BLaER1 treated with 17β-estradiol and CSF1 and Interleukin-3, amounts not matched to agents 10 nM and 100 nM (cell line): Measurements from ENCODE around the gene SRGN.
"Not testable (repeated sequence)": the region's sequence is repeated elsewhere in the genome, so short reads cannot be mapped to it uniquely, and the experiment has no call there.

Experiments used
- H3K27ac ChIP-seq, 11 experiments: shearing (Covaris generic); formaldehyde crosslinking; 2 replicates each; pipeline ENCODE4 v1.8.1; 2022
- H3K27me3 ChIP-seq, 11 experiments: shearing (Covaris generic); formaldehyde crosslinking; 2 replicates each; pipeline ENCODE4 v1.8.1; 2022
- H3K36me3 ChIP-seq, 11 experiments: shearing (Covaris generic); formaldehyde crosslinking; 2 replicates each; pipeline ENCODE4 v1.8.1; 2022
- H3K4me1 ChIP-seq, 10 experiments: shearing (Covaris generic); formaldehyde crosslinking; 2 replicates each; pipeline ENCODE4 v1.8.1; 2022
- H3K4me2 ChIP-seq, 11 experiments: shearing (Covaris generic); formaldehyde crosslinking; 2 replicates each; pipeline ENCODE4 v1.8.1; 2022
- H3K4me3 ChIP-seq, 10 experiments: shearing (Covaris generic); formaldehyde crosslinking; 2 replicates each; pipeline ENCODE4 v1.8.1; 2022
- H3K9ac ChIP-seq, 11 experiments: shearing (Covaris generic); formaldehyde crosslinking; 2 replicates each; pipeline ENCODE4 v1.8.1; 2022
- H3K9me3 ChIP-seq, 11 experiments: shearing (Covaris generic); formaldehyde crosslinking; replicated peaks in 1 of 11; 2 replicates each; pipeline ENCODE4 v1.8.1; 2022
- H4K20me1 ChIP-seq, 11 experiments: shearing (Covaris generic); formaldehyde crosslinking; 2 replicates each; pipeline ENCODE4 v1.8.1; 2022
- Cebpa-rat ChIP-seq, 11 experiments: shearing (Covaris generic); IDR thresholded peaks; 2 replicates each; pipeline ENCODE4 v1.8.1; 2022

The SRGN gene

DNA sequence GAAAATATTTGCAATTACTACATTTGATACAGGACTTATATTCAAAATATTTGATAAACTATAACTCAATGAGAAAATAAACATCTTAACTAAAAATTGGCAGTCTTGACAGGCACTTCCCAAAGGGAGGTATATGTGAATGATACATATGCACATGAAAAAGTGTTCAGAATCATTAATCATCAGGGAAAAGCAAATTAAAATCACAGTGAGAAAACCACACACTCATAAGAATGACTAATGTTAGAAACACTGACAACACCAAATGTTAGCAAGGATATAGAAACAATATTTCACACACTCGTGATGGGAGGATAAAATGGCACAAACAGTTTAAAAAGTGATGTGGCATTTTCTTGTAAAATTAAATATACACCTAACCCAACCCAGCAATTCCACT is 32.0 kb downstream of the SRGN start:
- Histone ChIP-seq H3K27ac (no peak overlapping the region), H3K36me3 (no peaks in the 10 kb centered on the region), H3K9me3 (no peaks in the 10 kb centered on the region), H4K20me1 (peaks cover 0 to 8% (median 2%) of the 10 kb centered on the region in 11 experiments; a peak in 13 of 22 replicates), H3K4me1 (peaks cover 9 to 24% (median 15%) of the 10 kb centered on the region in 10 experiments), H3K4me2 (no peak overlapping the region), H3K4me3 (no peak overlapping the region), H3K27me3 (no peaks in the 10 kb centered on the region), H3K9ac (no peak overlapping the region)
- no peak for TF ChIP-seq Cebpa-rat (IDR thresholded peaks at IDR 0.05)

DNA sequence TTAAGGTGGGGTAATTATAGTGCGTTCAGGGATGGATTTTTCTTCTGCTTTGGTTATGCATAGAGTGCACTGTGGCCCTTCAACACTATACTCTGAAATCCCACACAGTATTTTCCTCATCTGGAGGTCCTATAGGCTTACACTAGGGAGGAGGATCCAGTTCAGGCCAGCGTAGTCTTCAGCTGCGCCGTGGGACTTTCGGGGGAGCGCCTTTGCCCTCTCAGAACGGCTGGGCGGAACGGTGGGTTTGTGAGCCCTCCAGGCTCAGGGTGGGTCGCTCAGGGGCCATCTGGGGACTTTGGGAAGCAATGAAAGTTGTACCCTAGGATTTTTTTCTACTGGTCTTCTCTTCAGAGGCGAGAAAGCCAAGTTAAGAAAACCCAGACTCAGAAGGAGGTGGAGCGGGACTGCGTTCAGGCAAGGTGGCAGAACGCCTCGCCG is 35.4 kb downstream of the SRGN start:
- Histone ChIP-seq H3K36me3 (0 out of 22 replicates have a peak, but pooled peaks cover 0 to 2% (median 0%) of the 10 kb centered on the region in 11 experiments), H3K27me3 (no peaks in the 10 kb centered on the region), H3K4me1 (peaks cover 18 to 50% (median 33%) of the 10 kb centered on the region in 10 experiments), H3K9ac (peak overlapping the region; percentile 84 to 98 (median 94)), H4K20me1 (peaks cover 25 to 42% (median 36%) of the 10 kb centered on the region in 11 experiments; a peak in 21 of 22 replicates), H3K9me3 (no peaks in the 10 kb centered on the region), H3K27ac (peak overlapping the region; percentile 83 to 97 (median 93)), H3K4me3 (peak overlapping the region; percentile 58 to 99 (median 96)), H3K4me2 (peak overlapping the region; percentile 69 to 95 (median 88))
- TF ChIP-seq Cebpa-rat (IDR thresholded peaks at IDR 0.05) = no peak

DNA sequence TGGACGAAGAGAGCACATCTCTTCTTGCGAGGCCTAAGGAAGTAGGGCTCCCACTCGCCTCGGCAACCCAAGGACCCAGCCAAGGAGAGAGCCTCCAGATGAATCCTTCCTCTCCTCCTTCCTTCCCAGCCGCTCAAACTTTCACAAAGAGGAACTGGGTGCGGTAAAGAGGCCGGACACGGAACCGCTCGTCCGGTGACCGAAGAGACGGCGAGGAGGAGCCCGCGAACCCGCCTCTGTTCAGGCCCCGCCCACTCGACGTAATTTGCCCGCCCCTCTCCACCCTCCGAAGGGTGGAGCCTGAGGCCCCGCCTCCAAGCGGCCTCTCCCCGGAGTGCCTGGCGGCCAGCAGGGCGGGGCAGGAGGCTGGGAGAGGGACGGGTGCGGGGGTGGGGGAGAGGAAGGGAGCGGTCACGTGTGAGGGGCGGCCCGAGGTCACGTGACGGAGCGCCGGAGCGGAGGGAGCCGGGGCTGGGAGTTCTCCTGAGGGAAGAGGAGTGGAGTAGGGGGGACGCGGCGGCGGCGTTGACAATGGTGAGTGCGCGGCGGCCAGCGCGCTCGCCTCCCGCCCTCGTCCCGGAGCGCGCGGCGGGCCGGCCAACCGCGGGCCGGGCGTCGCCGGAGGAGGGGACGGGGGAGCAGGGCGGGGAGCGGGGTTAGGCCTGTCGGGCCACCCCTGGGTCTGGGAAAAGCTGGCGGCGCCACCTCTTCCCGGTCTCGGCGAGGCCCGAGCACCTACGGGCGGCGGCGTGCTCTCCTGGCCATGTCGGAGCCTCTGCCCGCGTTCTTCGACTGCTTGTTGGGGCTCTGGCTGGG is 36.1 kb downstream of the SRGN start, which contains the start of gene VPS26A:
TSS of gene VPS26A (plus strand) at position 432 of the 816 bp plus-strand sequence. CDS start at position 532, 100 bp downstream.
- Histone ChIP-seq H3K4me3 (peak within 1 kb of the TSS; percentile 77 to 99 (median 96)), H3K36me3 (0 out of 22 replicates have a peak, but pooled peaks cover 0 to 9% (median 0%) of the 10 kb centered on the region in 11 experiments), H3K9me3 (no peaks in the 10 kb centered on the region), H3K4me1 (peaks cover 22 to 56% (median 34%) of the 10 kb centered on the region in 10 experiments), H3K4me2 (peak within 1 kb of the TSS; percentile 79 to 96 (median 91)), H4K20me1 (peaks cover 31 to 49% (median 42%) of the 10 kb centered on the region in 11 experiments; a peak in 21 of 22 replicates), H3K27me3 (no peaks in the 10 kb centered on the region), H3K27ac (peak within 1 kb of the TSS; percentile 86 to 97 (median 93)), H3K9ac (peak within 1 kb of the TSS; percentile 84 to 98 (median 94))
- TF ChIP-seq Cebpa-rat (IDR thresholded peaks at IDR 0.05) = no peak

DNA sequence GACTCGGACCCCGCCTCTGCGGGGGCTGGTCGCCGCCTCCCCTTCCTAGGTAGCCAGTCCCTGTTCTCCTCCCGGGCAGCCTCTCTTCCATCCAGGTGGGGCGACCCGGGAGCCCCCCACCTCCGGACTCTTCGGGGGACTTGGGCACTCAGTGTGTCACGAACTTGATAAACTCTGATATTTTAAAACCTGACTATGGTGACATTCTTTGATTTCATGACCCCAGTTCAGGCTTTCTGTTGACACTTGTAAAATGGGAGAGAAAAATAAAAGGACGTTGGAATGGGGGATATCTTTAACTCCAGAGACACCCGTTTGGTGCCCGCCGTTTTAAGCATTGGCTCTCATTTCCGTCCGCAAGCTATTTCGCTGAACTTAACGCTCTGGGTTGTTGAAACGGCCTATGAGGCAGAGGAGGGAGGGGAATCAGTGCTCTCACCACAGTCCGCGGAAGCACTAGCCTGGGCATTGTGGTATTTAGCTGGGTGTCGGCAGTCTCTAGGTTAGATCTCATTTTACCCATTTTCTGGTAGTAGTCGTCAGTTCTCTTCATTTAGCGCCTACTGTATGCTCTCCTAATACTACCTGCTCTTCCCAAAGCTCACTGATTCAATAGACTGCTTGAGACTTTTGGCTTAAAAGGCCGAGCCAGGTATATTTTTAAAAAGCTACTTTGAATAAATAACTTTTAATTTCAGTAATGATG is 36.8 kb downstream of the SRGN start:
- no peak for TF ChIP-seq Cebpa-rat (IDR thresholded peaks at IDR 0.05)

DNA sequence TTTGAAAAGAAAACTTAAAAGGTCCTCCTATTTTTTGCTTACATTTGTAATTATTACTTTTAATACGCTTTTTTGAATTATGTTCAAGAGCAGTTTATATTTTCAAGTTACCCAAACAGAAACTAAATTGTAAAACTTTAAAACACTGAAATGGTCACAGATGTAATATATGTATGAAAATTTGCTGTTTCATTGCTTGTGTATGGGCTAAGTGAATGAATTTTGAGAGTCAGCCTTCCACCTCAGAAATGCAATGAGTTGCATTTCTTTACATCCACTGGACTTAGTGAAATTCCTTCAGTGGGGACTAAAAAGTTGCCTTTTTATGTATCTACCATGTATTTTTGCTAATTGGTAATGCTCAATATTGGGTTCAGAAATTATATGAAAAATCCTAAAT is 37.7 kb downstream of the SRGN start:
- Histone ChIP-seq H3K27ac (peak overlapping the region in 9 of 11 experiments; percentile 17 to 97 (median 93); a peak in 13 of 22 replicates), H3K4me1 (peaks cover 25 to 68% (median 31%) of the 10 kb centered on the region in 10 experiments), H3K36me3 (peaks cover 0 to 9% (median 0%) of the 10 kb centered on the region in 11 experiments; a peak in 1 of 22 replicates), H3K9me3 (no peaks in the 10 kb centered on the region), H3K4me2 (peak overlapping the region; percentile 79 to 96 (median 90)), H3K9ac (peak overlapping the region; percentile 84 to 98 (median 94); a peak in 21 of 22 replicates), H3K27me3 (no peaks in the 10 kb centered on the region), H4K20me1 (peaks cover 46 to 65% (median 58%) of the 10 kb centered on the region in 11 experiments), H3K4me3 (peak overlapping the region; percentile 77 to 99 (median 96); a peak in 19 of 20 replicates)
- no peak for TF ChIP-seq Cebpa-rat (IDR thresholded peaks at IDR 0.05)

More for the DNA sequence above, 36.8 kb downstream of the SRGN start:
- H3K9me3 ChIP-seq = no peaks in the 10 kb centered on the region
- H3K4me1 ChIP-seq = peaks cover 26 to 64% (median 36%) of the 10 kb centered on the region in 10 experiments
- peak overlapping the region; percentile 86 to 97 (median 93) for H3K27ac ChIP-seq
- H3K9ac ChIP-seq = peak overlapping the region; percentile 84 to 98 (median 94)
- H3K4me2 ChIP-seq = peak overlapping the region; percentile 79 to 96 (median 90)
- H3K27me3 ChIP-seq = no peaks in the 10 kb centered on the region
- peaks cover 39 to 56% (median 50%) of the 10 kb centered on the region in 11 experiments for H4K20me1 ChIP-seq
- peaks cover 0 to 9% (median 0%) of the 10 kb centered on the region in 11 experiments; a peak in 1 of 22 replicates for H3K36me3 ChIP-seq
- H3K4me3 ChIP-seq = peak overlapping the region; percentile 77 to 99 (median 96)

DNA sequence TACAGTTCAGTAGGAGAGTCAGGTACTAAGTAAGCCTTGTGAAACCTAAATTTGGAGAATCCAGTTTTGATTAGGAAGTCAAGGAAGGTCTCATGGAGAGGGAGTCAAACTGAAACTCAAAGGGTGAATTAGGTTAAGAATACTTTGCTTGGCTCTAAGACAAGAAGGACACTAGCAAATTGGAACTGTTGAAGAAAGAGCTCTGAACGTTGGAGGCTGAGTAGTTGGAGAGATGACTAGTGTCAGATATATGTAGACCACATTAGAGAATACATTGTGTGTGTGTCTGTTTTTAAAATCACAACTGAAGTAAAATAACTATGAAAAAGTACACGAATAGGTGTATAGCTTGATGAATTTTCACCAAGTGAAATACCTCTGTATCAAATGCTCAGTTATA is 42.3 kb downstream of the SRGN start:
- Histone ChIP-seq H3K9ac (peak overlapping the region in 1 of 11 experiments; percentile 56; a peak in 2 of 22 replicates), H3K27me3 (no peaks in the 10 kb centered on the region), H3K4me3 (no peak overlapping the region), H3K27ac (no peak overlapping the region), H3K9me3 (no peaks in the 10 kb centered on the region), H3K4me1 (peaks cover 10 to 65% (median 21%) of the 10 kb centered on the region in 10 experiments), H3K36me3 (peaks cover 22 to 43% (median 31%) of the 10 kb centered on the region in 11 experiments), H4K20me1 (peaks cover 65 to 100% (median 92%) of the 10 kb centered on the region in 11 experiments), H3K4me2 (peak overlapping the region in 3 of 11 experiments; percentile 51 to 95 (median 77); a peak in 4 of 22 replicates)
- TF ChIP-seq Cebpa-rat (IDR thresholded peaks at IDR 0.05) = no peak

DNA sequence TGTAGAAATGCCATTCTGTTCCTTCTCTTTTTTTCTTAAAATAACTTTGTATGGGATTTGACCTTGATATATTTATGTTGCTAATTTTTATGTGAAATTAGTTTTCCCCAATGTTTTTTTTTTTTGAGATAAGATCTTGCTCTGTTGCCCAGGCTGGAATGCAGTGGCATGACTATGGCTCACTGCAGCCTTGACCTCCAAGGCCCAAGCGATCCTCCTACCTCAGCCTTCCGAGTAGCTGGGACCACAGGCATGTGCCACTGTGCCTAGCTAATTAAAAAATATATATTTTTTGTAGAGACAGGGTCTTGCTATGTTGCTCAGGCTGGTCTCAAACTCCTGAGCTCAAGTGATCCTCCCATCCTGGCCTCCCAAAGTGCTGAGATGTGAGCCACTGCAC is 52.1 kb downstream of the SRGN start:
- H3K9me3 ChIP-seq = no peaks in the 10 kb centered on the region
- H3K9ac ChIP-seq = no peak overlapping the region
- no peaks in the 10 kb centered on the region for H3K27me3 ChIP-seq
- no peak overlapping the region for H3K4me3 ChIP-seq
- H3K4me1 ChIP-seq = no peaks in the 10 kb centered on the region
- H4K20me1 ChIP-seq = peaks cover 12 to 99% (median 94%) of the 10 kb centered on the region in 11 experiments; a peak in 20 of 22 replicates
- no peak overlapping the region for H3K4me2 ChIP-seq
- no peak overlapping the region for H3K27ac ChIP-seq
- peaks cover 34 to 94% (median 70%) of the 10 kb centered on the region in 11 experiments for H3K36me3 ChIP-seq
- no peak for TF ChIP-seq Cebpa-rat (IDR thresholded peaks at IDR 0.05)

DNA sequence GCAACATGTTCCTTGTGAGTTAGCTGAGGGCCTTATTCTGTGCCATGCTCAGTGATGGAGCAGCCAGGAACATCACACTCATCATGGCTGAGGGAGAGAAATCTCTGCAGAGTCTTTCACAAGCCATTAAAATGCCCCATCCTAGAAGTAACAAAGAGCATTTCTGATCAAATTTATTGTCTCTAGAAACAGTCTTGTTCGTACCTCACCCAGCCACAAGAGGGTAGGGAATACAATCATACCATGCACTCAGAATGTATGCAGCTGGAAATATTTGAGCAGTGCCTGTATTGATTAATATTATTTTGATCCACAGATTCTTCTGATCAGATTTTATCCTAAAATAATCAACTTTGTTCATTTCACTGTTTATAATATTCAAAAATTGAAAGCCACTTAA is 53.4 kb downstream of the SRGN start:
- peaks cover 20 to 94% (median 66%) of the 10 kb centered on the region in 11 experiments for H3K36me3 ChIP-seq
- no peak overlapping the region for H3K9ac ChIP-seq
- no peak overlapping the region for H3K27ac ChIP-seq
- no peak overlapping the region for H3K4me3 ChIP-seq
- peaks cover 16 to 99% (median 96%) of the 10 kb centered on the region in 11 experiments; a peak in 21 of 22 replicates for H4K20me1 ChIP-seq
- H3K4me1 ChIP-seq = peaks cover 0 to 6% (median 4%) of the 10 kb centered on the region in 10 experiments; a peak in 11 of 20 replicates
- H3K27me3 ChIP-seq = no peaks in the 10 kb centered on the region
- TF ChIP-seq Cebpa-rat (IDR thresholded peaks at IDR 0.05) = no peak
- no peaks in the 10 kb centered on the region for H3K9me3 ChIP-seq
- H3K4me2 ChIP-seq = no peak overlapping the region

DNA sequence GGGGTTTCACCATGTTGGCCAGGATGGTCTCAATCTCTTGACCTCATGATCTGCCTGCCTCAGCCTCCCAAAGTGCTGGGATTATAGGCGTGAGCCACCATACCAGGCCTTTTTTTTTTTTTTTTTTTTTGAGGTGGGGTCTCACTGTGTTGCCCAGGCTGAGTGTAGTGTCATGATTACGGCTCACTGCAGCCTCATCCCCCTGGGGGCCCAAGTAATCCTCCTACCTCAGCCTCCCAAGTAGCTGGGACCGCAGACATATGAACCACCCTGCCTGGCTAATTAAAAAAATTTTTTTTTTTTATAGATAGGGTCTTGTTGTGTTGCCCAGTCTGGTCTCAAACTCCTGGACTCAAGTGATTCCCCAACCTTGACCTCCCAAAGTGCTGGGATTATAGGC is 54.2 kb downstream of the SRGN start:
- peaks cover 13 to 87% (median 59%) of the 10 kb centered on the region in 11 experiments for H3K36me3 ChIP-seq
- not testable (repeated sequence) for H3K27me3 ChIP-seq, H3K9ac ChIP-seq, H3K4me3 ChIP-seq, H3K27ac ChIP-seq, H3K9me3 ChIP-seq, H3K4me2 ChIP-seq
- H3K4me1 ChIP-seq = peaks cover 4 to 14% (median 10%) of the 10 kb centered on the region in 10 experiments; a peak in 16 of 20 replicates
- peaks cover 16 to 99% (median 97%) of the 10 kb centered on the region in 11 experiments; a peak in 21 of 22 replicates for H4K20me1 ChIP-seq
